GM18867 (cell line): ENCODE data around the gene NUP133.
"Not testable (repeated sequence)": the region's sequence is repeated elsewhere in the genome, so short reads cannot be mapped to it uniquely, and the experiment has no call there.

Source experiments
- ATAC-seq: cut with Tn5 transposase; IDR thresholded peaks from one replicate; pipeline ENCODE4 v1.9.1; 2021; ENCODE audit warnings: mild to moderate bottlenecking, moderate library complexity; ENCODE audit not compliant: unreplicated experiment

NUP133 gene

DNA sequence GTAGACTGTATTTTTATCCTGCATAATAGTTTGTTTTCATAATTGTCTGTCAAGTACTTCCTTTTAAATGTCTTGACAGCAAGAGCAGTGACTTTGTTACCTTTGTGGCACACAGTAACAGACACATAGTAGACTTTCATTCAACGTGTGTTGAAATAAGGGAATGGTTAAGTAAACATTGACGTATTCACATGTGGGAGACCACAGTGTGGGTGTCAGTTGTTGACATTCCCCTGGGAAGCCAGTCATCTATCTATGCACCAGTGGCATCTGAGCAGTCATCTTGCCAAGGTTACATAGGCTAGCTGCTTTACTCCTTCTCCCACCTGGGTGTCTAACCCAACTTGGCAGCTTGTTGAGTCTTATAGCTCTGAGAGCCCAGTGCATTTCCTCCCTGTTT lies 1.4 kb upstream of the NUP133 start:
- no peak for ATAC-seq

DNA sequence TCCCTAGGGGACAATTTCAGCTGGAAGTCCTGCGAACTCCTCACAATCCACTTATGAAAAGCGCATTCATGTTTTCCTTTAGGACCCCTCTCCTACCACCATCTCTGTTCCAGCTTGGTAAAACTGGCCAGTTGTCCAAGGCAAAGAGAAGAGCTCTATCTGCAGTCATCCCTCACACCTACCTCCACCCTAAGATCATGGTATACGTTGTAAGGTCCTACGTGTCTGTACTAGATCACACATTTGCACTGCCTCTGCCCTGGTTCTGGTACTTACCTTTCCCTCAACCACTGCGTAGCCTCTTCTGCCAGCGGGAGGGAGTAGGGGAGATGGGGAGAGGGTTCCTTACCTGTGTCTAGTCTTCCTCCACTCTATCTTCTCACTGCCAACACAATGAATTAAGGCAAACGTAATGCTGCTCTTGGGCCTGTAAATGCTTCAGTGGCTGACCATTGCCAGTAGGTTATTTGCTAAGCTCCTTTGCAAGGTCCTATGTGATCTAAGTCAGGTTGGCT lies 739 bp upstream of the NUP133 start:
- no peak for ATAC-seq

DNA sequence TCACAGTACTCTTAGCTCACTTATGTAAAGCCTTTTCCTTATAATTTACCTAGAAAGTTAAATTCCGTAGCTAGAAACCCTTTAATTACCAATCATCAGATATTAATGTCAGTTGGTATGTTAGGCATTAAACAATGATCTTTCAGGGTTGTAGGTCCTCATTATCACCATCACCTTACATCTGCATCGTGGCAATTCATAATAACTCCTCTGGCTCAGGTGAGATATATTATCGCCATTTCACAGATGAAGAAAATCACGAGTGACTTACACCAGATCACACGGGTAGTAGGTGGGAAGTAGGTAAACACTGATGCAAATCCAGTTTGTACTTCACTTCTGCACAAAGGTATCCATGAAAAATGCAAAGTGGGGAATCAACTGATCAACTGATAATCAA lies 639 bp downstream of the NUP133 start:
- ATAC-seq, result no peak

DNA sequence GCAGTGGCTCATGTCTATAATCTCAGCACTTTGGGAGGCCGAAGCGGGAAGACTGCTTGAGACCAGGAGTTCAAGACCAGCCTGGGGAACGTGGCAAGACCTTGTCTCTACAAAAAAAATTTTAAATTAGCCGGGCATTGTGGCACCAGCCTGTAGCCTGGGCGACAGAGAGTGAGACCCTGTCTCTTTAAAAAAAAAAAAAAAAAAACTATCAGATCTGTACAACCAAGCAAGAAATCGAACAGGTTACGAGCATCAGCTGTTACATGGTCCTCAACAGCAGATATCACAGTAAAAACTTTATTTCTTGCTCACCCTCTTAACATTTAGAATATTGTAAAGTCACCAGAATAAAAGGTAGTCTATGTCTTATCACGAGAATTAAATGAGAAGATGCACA lies 1.5 kb downstream of the NUP133 start:
- no peak for ATAC-seq

DNA sequence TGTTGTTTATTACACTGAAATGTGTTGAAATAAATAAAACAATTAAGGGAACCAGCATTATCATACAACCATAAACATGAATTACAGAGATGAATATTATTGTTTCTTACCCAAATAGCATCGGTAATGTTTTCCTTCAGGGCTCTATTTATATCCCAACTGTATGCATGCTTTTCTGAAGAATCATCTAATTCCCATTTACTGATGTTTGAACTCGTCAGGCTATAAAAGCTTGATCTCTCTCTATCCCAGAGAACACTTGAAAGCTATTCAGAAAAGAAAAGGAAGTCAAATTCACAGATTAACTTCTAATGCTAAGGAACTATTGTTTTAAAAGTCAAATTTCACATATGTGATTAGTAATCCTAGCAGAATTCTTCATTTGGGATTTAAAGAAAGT lies 12.4 kb downstream of the NUP133 start:
- no peak for ATAC-seq

DNA sequence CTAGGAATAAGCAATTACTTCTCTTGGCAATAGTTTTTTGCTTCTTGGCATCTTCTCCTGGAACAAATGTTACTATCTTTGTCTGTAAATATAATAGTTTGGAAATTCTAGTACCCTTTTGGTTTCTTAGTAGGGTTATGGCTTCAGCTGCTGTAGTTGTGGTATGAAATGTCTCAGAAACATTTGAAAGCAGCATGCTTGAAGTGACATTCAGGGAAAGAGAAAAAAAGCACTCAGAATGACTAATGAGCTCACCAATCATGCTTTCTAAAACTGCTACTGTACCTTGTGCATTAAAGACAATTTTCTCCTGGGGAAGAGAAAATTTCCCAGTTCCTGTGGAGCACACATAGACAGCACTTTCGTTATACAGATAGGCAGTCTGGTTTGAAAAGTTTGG lies 21.0 kb downstream of the NUP133 start:
- no peak for ATAC-seq

DNA sequence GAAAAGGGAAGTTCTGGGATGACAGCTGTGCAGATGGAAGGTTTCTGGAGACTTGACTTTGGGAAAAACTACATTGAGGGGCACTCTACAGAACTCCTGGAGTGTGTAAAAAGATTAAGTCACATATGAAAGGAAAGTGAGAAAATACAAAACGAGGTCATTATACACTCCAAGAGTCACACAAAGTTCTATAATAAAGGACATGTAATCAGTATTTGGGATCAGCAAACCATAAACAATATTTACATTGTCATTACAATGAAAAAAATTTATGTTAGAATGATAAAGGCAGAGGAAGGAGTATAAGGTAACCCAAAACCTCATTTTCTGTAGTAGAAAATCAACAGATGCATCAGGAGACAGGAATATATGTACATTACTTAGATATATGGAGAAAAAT lies 22.8 kb downstream of the NUP133 start:
- no peak for ATAC-seq

DNA sequence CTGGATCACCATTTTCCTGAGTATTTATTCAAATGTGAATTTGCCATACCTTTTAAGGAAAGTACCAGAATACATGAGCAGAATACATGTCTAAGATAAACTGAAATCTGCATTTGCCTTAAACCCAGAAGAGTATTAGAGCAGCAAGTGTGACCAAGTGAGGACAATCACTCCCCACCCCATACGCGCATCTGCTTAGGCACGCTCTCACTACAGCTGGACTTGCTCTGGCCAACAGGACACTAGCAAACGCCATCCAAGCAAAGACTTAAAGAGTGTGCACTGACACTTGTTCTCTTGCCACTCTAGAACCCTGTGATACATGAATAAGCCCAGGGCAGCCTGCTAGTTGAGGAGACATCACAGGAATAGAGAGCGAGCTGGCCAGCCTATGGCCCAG lies 25.6 kb downstream of the NUP133 start:
- no peak for ATAC-seq

DNA sequence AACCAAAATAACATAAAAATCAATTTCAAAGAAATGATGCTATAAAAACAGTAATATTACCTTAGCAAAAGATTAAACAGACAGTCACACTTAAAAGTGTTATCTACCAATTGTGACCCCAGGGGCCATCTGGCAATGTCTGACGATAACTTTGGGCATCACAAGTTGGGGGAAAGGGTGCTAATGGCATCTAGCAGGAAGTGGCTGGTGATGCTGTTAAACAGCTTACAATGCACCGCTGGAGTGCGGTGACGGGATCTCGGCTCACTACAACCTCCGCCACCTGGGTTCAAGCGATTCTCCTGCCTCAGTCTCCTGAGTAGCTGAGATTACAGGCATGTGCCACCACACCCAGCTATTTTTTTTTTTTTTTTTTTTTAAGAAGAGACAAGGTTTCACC lies 27.6 kb downstream of the NUP133 start:
- ATAC-seq, result peak; percentile 41

DNA sequence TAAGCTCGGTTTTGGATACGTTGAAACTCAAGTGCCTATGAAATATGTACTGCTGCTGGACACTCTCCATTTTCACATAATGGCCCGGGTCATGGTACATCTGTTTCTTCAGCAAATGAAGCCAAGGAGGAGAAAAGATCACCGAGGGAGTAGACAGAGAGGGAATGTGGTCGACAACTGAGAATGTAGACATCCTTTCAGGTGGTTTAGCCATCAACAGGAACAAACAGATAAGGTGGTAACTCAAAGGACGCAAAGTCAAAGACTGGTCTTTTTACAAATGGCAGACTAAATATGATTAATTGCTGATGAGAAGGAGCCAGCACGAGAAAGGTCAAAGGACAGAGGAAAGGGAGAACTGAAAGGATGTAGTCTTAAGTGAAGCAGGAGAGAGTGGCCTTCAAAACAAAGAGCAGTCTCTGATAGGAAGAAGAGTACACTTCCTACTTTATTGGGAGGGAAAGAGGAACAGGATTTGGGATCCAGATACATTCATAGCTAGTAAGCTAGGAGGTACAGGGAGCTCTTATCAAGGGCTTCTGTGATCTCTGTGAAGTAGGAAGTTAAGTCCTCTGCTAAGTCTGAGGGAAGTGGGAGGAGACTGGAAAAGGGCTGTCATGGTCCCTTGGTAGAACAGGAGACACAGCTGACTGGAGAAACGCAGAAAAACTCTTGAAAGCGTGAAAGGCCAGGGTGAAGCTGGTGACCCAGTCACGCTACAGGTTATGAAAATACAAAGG lies 28.3 kb downstream of the NUP133 start:
- ATAC-seq, result peak; percentile 75

DNA sequence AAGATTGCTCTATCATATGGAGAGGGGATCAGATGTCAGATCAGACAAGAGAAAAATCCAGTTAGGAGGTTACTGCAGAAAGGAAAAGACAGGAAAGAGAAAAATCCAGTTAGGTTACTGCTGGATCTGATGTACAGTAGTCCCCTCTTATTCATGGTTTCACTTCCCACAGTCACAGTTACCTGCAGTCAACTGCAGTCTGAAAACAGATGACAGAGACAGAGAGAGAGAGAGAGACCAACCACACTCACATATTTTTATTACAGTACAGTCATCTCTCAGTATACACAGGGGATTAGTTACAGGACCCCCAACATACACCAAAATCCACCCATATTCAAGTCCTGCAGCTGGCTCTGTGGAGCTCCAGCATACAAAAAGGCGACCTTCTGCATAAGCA lies 29.3 kb downstream of the NUP133 start:
- peak; percentile 61 for ATAC-seq

DNA sequence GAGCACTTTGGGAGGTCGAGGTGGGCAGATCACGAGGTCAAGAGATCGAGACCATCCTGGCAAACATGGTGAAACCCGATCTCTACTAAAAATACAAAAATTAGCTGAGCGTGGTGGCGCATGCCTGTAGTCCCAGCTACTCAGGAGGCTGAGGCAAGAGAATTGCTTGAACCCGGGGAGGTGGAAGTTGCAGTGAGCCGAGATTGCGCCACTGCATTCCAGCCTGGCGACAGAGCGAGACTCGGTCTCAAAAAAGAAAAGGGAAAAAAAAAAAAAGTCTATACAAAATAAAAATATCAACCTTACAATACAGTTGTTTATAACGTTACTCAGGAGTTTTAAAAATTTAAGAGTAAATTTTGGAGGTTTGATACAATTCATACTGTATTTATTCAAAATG lies 32.3 kb downstream of the NUP133 start:
- ATAC-seq, result not testable (repeated sequence)

DNA sequence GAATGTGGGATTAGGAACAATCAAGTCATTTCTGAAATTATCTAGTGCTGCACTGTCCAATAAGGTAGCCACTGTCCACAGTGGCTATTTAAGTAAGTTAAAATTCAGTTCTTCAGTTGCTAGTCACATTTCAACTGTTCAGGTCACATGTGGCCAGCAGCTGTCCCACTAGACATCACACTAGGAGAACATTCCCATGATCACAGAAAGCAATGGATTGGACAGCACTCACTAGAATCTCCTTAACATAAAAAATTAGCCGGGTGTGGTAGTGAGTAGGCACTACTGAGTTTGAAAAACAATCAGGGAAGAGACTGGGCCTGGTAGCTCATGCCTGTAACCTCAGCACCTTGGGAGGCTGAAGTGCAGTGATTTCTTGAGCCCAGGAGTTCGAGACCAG lies 33.6 kb downstream of the NUP133 start:
- no peak for ATAC-seq

DNA sequence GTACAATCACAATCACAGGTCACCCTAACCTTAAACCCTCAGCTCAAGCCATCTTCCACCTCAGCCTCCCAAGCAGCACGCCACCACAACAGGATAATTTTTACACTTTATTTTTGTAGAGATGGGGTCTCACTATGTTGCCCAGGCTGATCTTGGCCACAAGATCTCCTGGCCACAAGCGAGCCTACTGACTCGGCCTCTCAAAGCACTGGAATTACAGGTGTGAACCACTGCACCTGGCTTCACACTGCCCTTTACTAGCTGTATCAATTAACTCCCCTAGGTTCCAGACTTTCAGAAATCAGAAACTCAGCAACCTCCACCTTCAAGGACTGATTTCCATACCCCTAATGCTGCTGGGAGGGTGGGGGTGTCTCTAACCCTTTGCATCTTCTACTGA lies 37.0 kb downstream of the NUP133 start:
- ATAC-seq, result no peak

DNA sequence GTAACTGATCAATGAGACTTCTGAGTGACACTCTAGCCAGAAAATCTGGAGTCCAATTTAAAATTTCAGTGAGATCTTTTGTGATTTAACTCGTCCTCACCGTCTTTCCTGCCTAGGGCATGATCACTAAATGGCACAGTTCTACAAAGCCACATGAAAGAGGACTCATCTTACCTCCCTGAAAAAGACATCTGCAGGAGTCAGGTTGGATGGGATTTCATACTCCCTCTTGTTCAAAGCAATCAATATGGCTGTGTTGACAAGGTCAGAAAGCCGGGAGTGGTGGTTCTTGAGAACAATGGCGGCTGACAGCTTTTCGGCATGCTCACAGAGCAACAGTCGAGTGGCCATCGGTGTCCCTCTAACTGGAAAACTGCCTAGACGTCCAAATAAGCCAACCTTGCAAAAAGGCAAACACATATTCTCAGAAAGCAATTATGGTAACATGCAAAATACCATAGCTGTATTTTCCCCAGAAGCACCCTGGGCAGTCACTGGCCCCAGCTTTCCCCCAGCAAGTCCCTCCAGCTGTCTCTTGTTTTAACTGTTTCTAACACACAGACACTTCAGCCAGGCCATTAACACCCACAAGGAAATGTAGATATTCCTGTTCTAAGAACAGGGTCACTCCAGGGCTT lies 37.6 kb downstream of the NUP133 start:
- no peak for ATAC-seq

DNA sequence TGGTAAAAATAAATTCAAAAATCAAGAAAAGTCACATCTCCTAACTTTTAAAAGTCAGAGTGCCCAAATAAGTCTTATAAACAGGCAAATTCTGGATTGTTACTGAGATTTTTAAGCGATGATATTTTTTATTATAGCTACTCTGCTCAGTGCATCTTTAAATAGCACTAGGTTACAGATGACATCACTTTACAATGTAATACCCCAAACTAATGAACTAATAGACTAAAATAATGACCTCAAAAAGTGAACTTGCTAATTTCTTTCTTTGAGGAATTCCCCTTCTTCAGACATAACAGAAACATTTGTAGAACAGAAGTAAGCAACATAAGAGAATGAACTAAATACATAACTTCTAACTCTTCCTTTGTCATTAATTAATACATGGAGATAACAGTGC lies 41.3 kb downstream of the NUP133 start:
- ATAC-seq, result no peak

DNA sequence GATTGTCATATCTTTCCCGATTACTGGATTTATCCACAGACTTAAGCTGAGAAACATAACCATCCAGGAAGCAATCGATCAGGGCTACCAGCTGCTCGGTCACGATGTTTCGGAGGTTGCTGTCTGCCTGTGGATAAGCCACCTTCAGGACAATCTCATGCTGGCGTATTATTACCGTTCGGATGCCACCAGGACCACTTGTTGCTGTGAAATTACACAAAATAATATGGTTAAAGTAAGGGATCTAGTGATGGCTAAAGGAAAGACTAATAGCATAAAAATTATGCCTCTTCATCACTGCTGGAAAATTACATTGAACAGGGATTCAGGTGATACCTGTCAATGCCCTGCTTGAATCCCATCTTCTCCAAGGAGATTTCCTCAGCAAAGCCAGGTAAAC lies 43.5 kb downstream of the NUP133 start:
- ATAC-seq, result no peak

DNA sequence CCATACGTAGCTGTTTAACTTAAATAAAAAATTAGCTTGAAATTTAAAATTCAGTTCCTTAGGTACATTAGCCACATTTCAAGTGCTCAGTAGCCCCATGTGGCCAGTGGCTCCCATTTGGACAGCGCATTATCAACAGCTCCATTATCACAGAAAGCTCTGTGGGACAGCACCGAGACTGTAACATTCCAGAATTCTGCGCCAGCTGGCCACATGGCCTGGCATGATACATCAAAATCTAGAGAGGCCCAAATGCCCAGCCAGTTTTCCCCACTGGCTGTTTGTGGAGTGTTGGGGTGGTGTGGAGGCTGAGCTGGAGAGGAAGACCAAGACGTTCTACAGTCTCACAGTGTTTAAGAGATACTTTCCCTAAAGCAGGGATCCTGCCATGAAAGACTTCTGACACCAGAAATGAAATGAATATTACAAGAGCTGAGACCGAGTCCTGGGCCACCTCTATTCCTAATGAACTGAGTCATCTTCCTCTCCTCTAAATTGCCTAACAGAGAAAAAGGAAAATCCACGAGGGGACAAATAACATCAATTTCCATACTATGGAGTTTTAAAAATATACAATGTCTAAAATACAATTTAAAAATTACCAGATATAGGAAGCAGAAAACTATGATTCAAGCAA lies 47.0 kb downstream of the NUP133 start:
- no peak for ATAC-seq

DNA sequence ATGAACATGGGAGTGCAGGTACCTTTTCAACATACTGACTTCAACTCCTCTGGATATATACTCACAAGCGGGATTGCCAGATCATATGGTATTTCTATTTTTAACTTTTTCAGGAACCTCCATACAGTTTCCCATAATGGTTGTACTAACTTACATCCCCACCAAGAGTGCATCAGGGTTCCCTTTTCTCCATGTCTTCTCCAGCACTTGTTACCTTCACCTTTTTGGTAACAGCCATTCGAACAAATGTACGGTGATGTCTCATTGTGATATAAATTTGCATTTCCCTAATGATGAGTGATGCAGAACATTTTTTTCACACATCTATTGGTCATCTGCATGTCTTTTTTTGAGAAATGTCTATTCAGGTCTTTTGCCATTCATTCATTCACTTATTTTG lies 48.3 kb downstream of the NUP133 start:
- ATAC-seq, result no peak

DNA sequence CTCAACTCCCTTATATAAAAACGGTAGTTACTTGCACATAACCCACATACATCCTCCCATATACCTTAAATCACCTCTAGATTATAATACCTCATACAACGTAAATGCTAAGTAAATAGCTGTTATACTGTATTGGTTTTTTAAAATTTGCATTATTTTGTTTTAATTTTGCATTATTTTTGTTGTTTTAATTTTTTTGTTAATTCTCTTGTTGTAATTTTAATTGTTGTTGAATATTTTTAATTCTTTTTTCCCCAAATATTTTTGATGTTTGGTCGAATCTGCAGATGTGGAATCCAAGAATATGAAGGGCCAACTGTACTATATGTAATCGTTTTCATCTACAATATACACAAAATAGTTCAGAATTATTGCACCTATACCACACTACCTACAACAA lies 50.7 kb downstream of the NUP133 start:
- ATAC-seq, result no peak

DNA sequence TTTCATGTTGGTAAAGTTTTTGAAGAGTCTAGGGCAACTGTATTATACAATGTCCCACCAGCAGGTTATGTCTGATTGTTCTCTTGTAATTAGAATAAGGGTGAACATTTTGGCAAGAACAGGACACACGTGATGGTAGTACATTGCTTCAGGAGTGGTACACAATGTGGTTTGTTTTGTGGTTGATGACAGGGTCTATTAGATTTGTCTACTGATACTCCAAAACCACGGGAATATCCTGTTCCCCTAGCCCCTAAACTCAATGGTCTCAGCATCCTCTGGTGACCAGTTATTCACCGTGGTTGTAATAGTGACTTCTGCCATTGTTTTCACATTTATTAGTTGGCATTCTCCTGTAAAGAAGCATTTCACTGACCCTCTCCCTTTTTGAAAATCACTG lies 52.1 kb downstream of the NUP133 start:
- ATAC-seq, result no peak

DNA sequence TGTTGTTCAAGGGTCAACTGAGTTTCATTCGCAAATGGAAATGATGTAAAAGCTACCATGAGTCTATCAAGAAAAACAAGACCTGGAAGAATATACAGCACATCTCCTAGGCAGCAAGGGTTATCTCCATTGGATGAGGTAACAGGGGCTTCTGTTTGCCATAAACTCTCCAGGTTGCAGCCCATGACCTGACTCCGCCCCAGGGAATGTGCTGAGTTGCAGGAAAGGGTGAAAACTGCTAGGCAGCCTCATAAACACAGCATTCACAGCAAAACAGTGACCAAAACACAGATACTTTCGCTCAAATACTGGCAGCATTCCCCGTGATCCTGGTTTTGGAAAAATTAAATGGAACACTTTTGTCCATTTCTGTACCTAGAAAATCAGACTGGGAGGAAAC lies 54.1 kb downstream of the NUP133 start:
- no peak for ATAC-seq
